ENCODE measurements around the gene BAIAP2. TPM values are rescaled to one million over a fixed set of nuclear protein-coding genes. Genes with fewer than 3 reads are reported as not detected.

The BAIAP2 gene
- total RNA-seq, 1 experiment from 2014 or later: 58.0 TPM

GRCh38 chr17:81003711-81004475 is 31.1 kb upstream of the BAIAP2 start:
- CTCF ChIA-PET: no interaction called here
- DNase-seq: no peak
- H3K36me3 Mint-ChIP-seq (ENCODE audit: insufficient read depth, unreplicated experiment): peaks cover 40% of the 10 kb centered on the region
- no peak for TF ChIP-seq CTCF (IDR thresholded peaks at IDR 0.05; ENCODE audit: unreplicated experiment)
- peaks cover 22% of the 10 kb centered on the region for H3K4me1 Mint-ChIP-seq (ENCODE audit: low read depth, unreplicated experiment)
- intact Hi-C loops (cut with micrococcal nuclease; ENCODE audit: unreplicated experiment): no loop called here
- no TSS peak for BruUV-seq (replicated peaks)
- no peaks in the 10 kb centered on the region for H3K9me3 Mint-ChIP-seq (ENCODE audit: low read depth, unreplicated experiment)
- H3K27me3 Mint-ChIP-seq (ENCODE audit: unreplicated experiment): peaks cover 80% of the 10 kb centered on the region
- no peak overlapping the region for H3K27ac Mint-ChIP-seq (ENCODE audit: unreplicated experiment)
- H3K4me3 Mint-ChIP-seq (ENCODE audit: low read depth, unreplicated experiment): no peak overlapping the region

- no TSS peak for BruUV-seq (replicated peaks)
- DNase-seq: no peak
- Mint-ChIP-seq H3K4me3 (ENCODE audit: low read depth, unreplicated experiment) (no peak overlapping the region), H3K27ac (ENCODE audit: unreplicated experiment) (no peak overlapping the region), H3K27me3 (ENCODE audit: unreplicated experiment) (peaks cover 80% of the 10 kb centered on the region), H3K9me3 (ENCODE audit: low read depth, unreplicated experiment) (peaks cover 4% of the 10 kb centered on the region), H3K36me3 (ENCODE audit: insufficient read depth, unreplicated experiment) (peaks cover 18% of the 10 kb centered on the region), H3K4me1 (ENCODE audit: low read depth, unreplicated experiment) (peaks cover 18% of the 10 kb centered on the region)
- CTCF ChIA-PET: interaction anchor here (1.5 kb wide), 1 partner anchor 18 kb away, joined by 3 read pairs; no protein-coding TSS in a partner anchor
- intact Hi-C loops (cut with micrococcal nuclease; ENCODE audit: unreplicated experiment): no loop called here
- no peak for TF ChIP-seq CTCF (IDR thresholded peaks at IDR 0.05; ENCODE audit: unreplicated experiment)
Observed at GRCh38 chr17:81006891-81007290, 28.1 kb upstream of the BAIAP2 start.

GRCh38 chr17:81008140-81008539 is 26.8 kb upstream of the BAIAP2 start:
- Mint-ChIP-seq H3K4me3 (ENCODE audit: low read depth, unreplicated experiment) (no peak overlapping the region), H3K36me3 (ENCODE audit: insufficient read depth, unreplicated experiment) (peaks cover 9% of the 10 kb centered on the region), H3K9me3 (ENCODE audit: low read depth, unreplicated experiment) (peaks cover 6% of the 10 kb centered on the region), H3K4me1 (ENCODE audit: low read depth, unreplicated experiment) (peaks cover 16% of the 10 kb centered on the region), H3K27me3 (ENCODE audit: unreplicated experiment) (peaks cover 75% of the 10 kb centered on the region), H3K27ac (ENCODE audit: unreplicated experiment) (no peak overlapping the region)
- intact Hi-C loops (cut with micrococcal nuclease; ENCODE audit: unreplicated experiment): no loop called here
- CTCF ChIA-PET: no interaction called here
- DNase-seq: no peak
- no TSS peak for BruUV-seq (replicated peaks)
- no peak for TF ChIP-seq CTCF (IDR thresholded peaks at IDR 0.05; ENCODE audit: unreplicated experiment)

GRCh38 chr17:81009136-81009535 is 25.8 kb upstream of the BAIAP2 start:
- Mint-ChIP-seq H3K27me3 (ENCODE audit: unreplicated experiment) (peaks cover 65% of the 10 kb centered on the region), H3K27ac (ENCODE audit: unreplicated experiment) (no peak overlapping the region), H3K9me3 (ENCODE audit: low read depth, unreplicated experiment) (peaks cover 6% of the 10 kb centered on the region), H3K4me3 (ENCODE audit: low read depth, unreplicated experiment) (no peak overlapping the region), H3K4me1 (ENCODE audit: low read depth, unreplicated experiment) (peaks cover 16% of the 10 kb centered on the region), H3K36me3 (ENCODE audit: insufficient read depth, unreplicated experiment) (peaks cover 6% of the 10 kb centered on the region)
- no TSS peak for BruUV-seq (replicated peaks)
- DNase-seq: no peak
- intact Hi-C loops (cut with micrococcal nuclease; ENCODE audit: unreplicated experiment): no loop called here
- TF ChIP-seq CTCF (IDR thresholded peaks at IDR 0.05; ENCODE audit: unreplicated experiment): no peak
- CTCF ChIA-PET: no interaction called here
